Fibroblast of villous mesenchyme (primary cell): ENCODE data around the gene ATG16L1. TPM values are rescaled to one million over a fixed set of nuclear protein-coding genes. Genes with fewer than 3 reads are reported as not detected.

Source experiments
- DNase-seq: peaks from one replicate; pipeline ENCODE4 v3.0.0-alpha.2; 2010; ENCODE audit warnings: low read depth
- H3K4me3 ChIP-seq: 2 replicates; pipeline ENCODE4 v1.5.1; 2011; ENCODE audit warnings: low read depth, mild to moderate bottlenecking, low read length
- total RNA-seq: library from RNA; depleted of rRNA; stranded (reverse); fragments of >200 nt; gene quantifications from 2 replicates; pipeline ENCODE4 v1.2.3, GENCODE V29; 2012
- TF ChIP-seq, protein P1 (sequence below): IDR thresholded peaks from 2 replicates; pipeline ENCODE4 v1.5.1; 2012; ENCODE audit warnings: low read depth, mild to moderate bottlenecking, low read length; ENCODE audit not compliant: insufficient read depth

ATG16L1 gene
- total RNA-seq, 1 donor: 41.0 TPM

DNA sequence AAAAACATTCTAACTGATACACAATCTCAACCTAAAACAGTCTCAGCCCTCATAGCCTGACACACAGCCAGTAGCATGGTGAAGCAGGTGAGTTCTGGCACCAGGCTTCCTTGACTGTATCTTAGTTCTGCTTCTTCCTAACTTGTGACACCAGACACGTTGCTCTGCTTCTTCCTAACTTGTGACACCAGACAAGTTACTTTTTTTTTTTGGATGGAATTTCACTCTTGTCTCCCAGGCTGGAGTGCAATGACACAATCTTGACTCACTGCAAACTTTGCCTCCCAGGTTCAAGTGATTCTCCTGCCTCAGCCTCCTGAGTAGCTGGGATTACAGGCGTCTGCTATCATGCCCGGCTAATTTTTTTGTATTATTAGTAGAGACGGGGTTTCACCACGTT lies 6.7 kb upstream of the ATG16L1 start:
- DNase-seq: no peak
- H3K4me3 ChIP-seq: no peak overlapping the region
- TF ChIP-seq, protein P1, sequence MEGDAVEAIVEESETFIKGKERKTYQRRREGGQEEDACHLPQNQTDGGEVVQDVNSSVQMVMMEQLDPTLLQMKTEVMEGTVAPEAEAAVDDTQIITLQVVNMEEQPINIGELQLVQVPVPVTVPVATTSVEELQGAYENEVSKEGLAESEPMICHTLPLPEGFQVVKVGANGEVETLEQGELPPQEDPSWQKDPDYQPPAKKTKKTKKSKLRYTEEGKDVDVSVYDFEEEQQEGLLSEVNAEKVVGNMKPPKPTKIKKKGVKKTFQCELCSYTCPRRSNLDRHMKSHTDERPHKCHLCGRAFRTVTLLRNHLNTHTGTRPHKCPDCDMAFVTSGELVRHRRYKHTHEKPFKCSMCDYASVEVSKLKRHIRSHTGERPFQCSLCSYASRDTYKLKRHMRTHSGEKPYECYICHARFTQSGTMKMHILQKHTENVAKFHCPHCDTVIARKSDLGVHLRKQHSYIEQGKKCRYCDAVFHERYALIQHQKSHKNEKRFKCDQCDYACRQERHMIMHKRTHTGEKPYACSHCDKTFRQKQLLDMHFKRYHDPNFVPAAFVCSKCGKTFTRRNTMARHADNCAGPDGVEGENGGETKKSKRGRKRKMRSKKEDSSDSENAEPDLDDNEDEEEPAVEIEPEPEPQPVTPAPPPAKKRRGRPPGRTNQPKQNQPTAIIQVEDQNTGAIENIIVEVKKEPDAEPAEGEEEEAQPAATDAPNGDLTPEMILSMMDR: no peak

DNA sequence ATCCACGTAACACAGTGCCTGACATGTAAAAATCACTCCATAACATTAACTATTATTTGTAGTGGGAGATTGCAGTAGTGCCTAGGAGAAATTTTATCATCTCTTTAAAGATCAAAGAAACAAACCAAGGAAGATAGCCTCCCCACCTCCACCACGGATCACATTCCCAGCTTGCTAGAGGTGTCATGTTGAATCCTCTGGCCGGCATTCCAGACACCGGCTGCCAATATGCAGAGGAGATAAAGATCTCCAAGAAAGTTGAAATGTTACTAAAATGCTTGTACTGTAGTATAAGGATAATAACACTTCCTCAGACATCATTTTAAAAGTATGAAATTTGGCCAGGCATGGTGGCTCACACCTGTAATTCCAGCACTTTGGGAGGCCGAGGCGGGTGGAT lies 6.1 kb upstream of the ATG16L1 start:
- TF ChIP-seq, protein P1: no peak

DNA sequence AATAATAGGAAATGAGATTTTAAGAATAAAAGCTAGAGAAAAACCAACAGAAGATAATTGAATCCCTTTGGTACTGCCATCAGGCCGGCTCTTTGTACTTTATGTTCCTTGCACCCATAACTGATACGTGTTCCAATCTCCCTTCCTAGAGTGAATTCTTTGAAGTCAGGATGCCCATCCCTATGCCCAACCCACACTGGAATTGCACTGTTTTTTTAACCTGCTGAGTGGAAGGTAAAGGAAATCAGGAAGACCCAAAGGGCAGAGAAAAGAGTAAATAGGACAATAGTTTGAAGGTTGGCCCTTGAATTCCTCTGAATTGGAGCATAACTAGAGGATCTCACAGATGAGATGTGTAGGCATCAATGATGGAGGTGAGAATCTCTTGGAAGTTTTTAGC lies 4.4 kb upstream of the ATG16L1 start:
- no peak for DNase-seq
- no peak overlapping the region for H3K4me3 ChIP-seq
- TF ChIP-seq, protein P1: no peak

More for the DNA sequence above, 6.1 kb upstream of the ATG16L1 start:
- DNase-seq: no peak
- H3K4me3 ChIP-seq: no peak overlapping the region

DNA sequence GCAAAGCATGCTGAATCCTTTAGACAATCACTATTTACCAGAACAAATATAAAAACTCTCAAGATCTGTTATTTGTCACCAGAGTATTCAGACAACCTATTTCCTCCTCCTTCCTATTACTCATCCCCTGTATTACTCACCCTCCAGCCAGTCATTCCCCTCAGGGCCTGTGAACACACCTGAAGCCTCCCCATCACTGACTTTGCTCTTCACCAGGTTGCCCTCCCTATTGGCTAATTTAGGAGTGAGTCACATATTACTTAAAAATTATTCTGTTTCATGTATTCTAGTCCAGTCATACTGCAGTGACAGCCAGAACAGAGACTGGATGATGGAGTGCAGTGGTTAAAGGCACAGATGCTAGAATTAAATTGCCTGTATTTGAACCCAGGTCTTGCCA lies 3.7 kb upstream of the ATG16L1 start:
- peak; percentile 16 for DNase-seq
- TF ChIP-seq, protein P1: no peak
- H3K4me3 ChIP-seq: no peak overlapping the region

DNA sequence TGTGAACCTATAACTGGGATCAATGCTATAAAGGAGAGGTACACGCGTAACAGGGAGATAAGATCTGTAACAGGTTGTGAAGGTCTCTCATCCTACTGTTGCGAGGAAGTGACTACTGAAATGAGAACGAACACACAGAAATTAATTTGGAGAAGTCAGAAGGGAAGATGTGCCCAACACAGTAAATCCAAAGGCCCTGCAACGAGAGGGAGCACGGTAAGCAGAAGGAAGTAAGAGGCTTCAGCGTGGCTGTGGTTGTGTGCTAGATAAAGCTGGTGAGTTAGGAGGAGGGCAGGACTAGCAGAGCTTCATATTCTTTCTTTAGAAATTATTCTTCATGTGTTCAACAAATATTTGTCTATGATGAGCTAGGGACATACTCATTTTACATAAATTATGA lies 2.5 kb upstream of the ATG16L1 start:
- TF ChIP-seq, protein P1: no peak
- no peak for DNase-seq
- no peak overlapping the region for H3K4me3 ChIP-seq

DNA sequence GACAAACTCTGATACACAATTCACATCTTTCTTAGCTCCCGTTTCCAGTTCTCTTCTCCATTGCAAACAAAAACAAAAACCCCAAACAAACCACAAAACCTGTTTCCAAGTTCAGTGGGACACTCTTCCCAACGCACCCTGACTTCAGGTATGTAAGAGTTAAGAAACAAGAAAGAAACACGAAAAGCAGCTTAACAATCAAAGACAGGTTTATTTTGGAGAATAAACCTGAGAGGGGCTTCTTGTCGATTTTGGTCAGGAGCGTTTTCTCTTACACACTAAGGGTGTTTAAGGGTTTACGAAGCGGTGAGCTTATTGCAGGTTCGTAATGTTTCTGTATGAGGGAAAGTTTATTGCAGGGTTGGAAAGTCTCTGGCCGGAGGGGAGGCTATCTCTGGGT lies 905 bp upstream of the ATG16L1 start:
- no peak for DNase-seq
- TF ChIP-seq, protein P1: no peak
- no peak overlapping the region for H3K4me3 ChIP-seq

DNA sequence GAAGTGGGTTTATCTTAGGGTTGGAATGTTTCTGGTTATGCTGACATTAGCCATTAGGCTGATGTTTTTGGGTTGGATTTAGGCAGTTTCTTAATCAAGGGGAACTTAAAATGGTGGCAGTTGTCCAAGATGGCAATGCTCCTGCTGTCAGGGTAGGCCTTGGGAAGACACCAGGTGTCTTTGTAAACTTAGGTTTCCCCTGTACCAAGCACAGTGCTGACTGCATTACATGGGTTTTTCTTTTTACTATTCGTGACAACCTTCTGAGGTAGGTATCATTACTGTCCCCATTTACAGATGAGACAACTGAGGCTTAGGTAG lies 528 bp upstream of the ATG16L1 start:
- peak overlapping the region; percentile 79 for H3K4me3 ChIP-seq
- TF ChIP-seq, protein P1: no peak
- DNase-seq: no peak
